GM19351 (cell line): ENCODE measurements around the gene C11orf42.
"Not testable (repeated sequence)": the region's sequence is repeated elsewhere in the genome, so short reads cannot be mapped to it uniquely, and the experiment has no call there.

ENCODE experiments used
- ATAC-seq: cut with Tn5 transposase; IDR thresholded peaks from one replicate; pipeline ENCODE4 v1.9.1; 2021; ENCODE audit warnings: mild to moderate bottlenecking, moderate library complexity; ENCODE audit not compliant: unreplicated experiment

Gene C11orf42

GRCh38 chr11:6219359-6219758 is 14.0 kb downstream of the C11orf42 start:
- no peak for ATAC-seq

- no peak for ATAC-seq
Observed at GRCh38 chr11:6223854-6224253, 18.5 kb downstream of the C11orf42 start.

- ATAC-seq, result no peak
Observed at GRCh38 chr11:6224421-6224820, 19.1 kb downstream of the C11orf42 start.

- ATAC-seq, result no peak
Observed at GRCh38 chr11:6225024-6225423, 19.7 kb downstream of the C11orf42 start.

GRCh38 chr11:6225896-6226295 is 20.5 kb downstream of the C11orf42 start:
- ATAC-seq, result no peak

GRCh38 chr11:6228520-6228919 is 23.2 kb downstream of the C11orf42 start:
- no peak for ATAC-seq

- ATAC-seq, result no peak
Observed at GRCh38 chr11:6229911-6230310, 24.6 kb downstream of the C11orf42 start.

GRCh38 chr11:6232899-6233298 is 27.5 kb downstream of the C11orf42 start:
- no peak for ATAC-seq

GRCh38 chr11:6233984-6234386 is 28.6 kb downstream of the C11orf42 start:
- ATAC-seq, result no peak

- peak; percentile 89 for ATAC-seq
Observed at GRCh38 chr11:6234387-6235107, 29.2 kb downstream of the C11orf42 start, which contains the start of gene FHIP1B. FHIP1B (minus strand) TSS chr11:6234636; CDS start chr11:6224516, 10,120 bp downstream.

GRCh38 chr11:6237266-6237665 is 31.9 kb downstream of the C11orf42 start:
- no peak for ATAC-seq

- no peak for ATAC-seq
Observed at GRCh38 chr11:6237761-6238302, 32.5 kb downstream of the C11orf42 start.

GRCh38 chr11:6238902-6239301 is 33.5 kb downstream of the C11orf42 start, which contains the start of gene CNGA4:
CNGA4 (plus strand) TSS chr11:6239089; CDS start chr11:6239207, 118 bp downstream.
- no peak for ATAC-seq

- ATAC-seq, result no peak
Observed at GRCh38 chr11:6240139-6240538, 34.8 kb downstream of the C11orf42 start.

- no peak for ATAC-seq
Observed at GRCh38 chr11:6240781-6241180, 35.4 kb downstream of the C11orf42 start.

GRCh38 chr11:6241316-6241715 is 36.0 kb downstream of the C11orf42 start:
- ATAC-seq, result no peak

- ATAC-seq, result no peak
Observed at GRCh38 chr11:6245536-6245935, 40.2 kb downstream of the C11orf42 start.

- ATAC-seq, result no peak
Observed at GRCh38 chr11:6248248-6248647, 42.9 kb downstream of the C11orf42 start.

- ATAC-seq, result not testable (repeated sequence)
Observed at GRCh38 chr11:6248897-6249296, 43.5 kb downstream of the C11orf42 start.

GRCh38 chr11:6249770-6250555 is 44.6 kb downstream of the C11orf42 start:
- no peak for ATAC-seq

GRCh38 chr11:6251120-6251733 is 45.9 kb downstream of the C11orf42 start:
- peak; percentile 90 for ATAC-seq
